ENCODE results near the gene TEAD4.
A peak's percentile ranks its signal among the peaks of the same experiment; 100 is the strongest.

Gene TEAD4

DNA sequence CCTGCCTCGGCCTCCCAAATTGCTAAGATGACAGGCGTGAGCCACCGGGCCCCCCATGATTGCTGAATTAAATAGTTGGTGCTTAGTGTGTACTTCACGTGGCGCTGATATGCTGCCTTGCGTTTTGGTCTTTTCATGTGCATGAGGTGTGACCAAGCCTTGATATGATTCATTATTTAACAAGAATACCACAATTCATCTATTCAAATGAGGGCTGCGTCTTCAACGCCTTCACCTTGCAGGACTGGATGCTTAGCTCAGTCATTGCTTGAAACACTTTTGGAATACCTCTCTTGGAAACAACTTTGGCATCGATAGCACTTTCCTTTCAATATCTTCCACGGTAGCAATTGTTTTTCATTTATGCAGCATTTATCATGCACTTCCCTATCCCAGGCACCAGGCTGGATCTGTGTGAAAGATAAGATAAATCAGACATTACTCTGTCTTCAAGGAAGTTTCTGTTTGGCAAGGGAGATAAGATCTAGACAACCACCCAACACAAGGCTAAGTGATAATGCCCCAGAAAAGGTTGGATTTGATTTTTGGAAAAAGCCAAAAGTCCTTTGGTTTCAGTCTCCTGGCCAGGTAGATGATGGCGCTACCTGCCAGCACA lies 1.3 kb upstream of the TEAD4 start:
- TF ChIP-seq, protein P1, sequence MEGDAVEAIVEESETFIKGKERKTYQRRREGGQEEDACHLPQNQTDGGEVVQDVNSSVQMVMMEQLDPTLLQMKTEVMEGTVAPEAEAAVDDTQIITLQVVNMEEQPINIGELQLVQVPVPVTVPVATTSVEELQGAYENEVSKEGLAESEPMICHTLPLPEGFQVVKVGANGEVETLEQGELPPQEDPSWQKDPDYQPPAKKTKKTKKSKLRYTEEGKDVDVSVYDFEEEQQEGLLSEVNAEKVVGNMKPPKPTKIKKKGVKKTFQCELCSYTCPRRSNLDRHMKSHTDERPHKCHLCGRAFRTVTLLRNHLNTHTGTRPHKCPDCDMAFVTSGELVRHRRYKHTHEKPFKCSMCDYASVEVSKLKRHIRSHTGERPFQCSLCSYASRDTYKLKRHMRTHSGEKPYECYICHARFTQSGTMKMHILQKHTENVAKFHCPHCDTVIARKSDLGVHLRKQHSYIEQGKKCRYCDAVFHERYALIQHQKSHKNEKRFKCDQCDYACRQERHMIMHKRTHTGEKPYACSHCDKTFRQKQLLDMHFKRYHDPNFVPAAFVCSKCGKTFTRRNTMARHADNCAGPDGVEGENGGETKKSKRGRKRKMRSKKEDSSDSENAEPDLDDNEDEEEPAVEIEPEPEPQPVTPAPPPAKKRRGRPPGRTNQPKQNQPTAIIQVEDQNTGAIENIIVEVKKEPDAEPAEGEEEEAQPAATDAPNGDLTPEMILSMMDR (IDR thresholded peaks at IDR 0.05; ENCODE audit: low read depth, low read length): no peak

DNA sequence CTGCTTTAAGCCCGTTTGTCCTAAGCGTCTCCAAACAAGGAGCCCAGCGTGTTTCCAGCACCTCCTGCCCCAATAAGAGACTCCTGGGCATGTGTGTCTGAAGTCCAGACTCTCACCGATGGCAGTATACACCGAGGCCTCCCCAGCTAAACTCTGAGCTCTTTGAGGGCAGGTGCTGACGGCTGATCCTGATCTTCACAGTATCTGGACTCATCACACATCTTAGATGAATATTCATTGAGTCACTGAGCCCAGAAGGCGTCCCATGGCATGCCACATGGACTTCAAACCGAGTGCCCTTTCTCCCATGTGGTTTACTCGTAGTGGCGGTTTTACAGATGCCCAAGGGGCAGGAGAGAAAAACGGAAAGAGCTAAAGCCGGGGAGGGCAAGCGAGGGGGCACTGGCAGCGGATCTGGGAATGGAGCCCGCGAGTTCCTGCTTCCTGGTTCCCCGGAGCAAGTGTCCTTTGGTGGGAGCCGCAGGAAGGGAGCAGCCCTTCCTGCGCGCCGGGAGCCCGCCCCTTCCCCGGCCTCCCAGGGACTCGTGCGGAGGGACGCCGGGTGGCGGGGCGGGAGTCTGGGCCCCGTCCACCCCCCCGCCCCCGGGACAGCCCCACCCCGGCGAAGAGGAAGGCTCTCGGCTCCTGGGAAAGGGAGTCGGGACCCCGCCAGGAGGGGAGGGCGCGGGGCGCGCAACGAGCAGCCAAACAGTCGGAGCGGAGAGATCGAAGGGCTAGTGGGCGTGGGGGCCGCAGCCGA lies 585 bp upstream of the TEAD4 start:
- TF ChIP-seq, protein P1 (IDR thresholded peaks at IDR 0.05; ENCODE audit: low read depth, low read length): no peak
- H3K27me3 ChIP-seq (ENCODE audit: insufficient read depth, low read depth, severe bottlenecking): no peaks in the 10 kb centered on the region
- no peaks in the 10 kb centered on the region for H3K9me3 ChIP-seq (ENCODE audit: severe bottlenecking)
- peak; percentile 79 for DNase-seq
- H3K27ac ChIP-seq: peak overlapping the region; percentile 85
- no peaks in the 10 kb centered on the region for H3K36me3 ChIP-seq
- peak overlapping the region; percentile 86 for H3K4me3 ChIP-seq (ENCODE audit: low read depth, low read length)

More for the DNA sequence above, 1.3 kb upstream of the TEAD4 start:
- Histone ChIP-seq H3K27ac (peak overlapping the region; percentile 85), H3K27me3 (ENCODE audit: insufficient read depth, low read depth, severe bottlenecking) (no peaks in the 10 kb centered on the region), H3K36me3 (no peaks in the 10 kb centered on the region), H3K4me3 (ENCODE audit: low read depth, low read length) (peak overlapping the region; percentile 86), H3K9me3 (ENCODE audit: severe bottlenecking) (no peaks in the 10 kb centered on the region)
- DNase-seq: no peak

DNA sequence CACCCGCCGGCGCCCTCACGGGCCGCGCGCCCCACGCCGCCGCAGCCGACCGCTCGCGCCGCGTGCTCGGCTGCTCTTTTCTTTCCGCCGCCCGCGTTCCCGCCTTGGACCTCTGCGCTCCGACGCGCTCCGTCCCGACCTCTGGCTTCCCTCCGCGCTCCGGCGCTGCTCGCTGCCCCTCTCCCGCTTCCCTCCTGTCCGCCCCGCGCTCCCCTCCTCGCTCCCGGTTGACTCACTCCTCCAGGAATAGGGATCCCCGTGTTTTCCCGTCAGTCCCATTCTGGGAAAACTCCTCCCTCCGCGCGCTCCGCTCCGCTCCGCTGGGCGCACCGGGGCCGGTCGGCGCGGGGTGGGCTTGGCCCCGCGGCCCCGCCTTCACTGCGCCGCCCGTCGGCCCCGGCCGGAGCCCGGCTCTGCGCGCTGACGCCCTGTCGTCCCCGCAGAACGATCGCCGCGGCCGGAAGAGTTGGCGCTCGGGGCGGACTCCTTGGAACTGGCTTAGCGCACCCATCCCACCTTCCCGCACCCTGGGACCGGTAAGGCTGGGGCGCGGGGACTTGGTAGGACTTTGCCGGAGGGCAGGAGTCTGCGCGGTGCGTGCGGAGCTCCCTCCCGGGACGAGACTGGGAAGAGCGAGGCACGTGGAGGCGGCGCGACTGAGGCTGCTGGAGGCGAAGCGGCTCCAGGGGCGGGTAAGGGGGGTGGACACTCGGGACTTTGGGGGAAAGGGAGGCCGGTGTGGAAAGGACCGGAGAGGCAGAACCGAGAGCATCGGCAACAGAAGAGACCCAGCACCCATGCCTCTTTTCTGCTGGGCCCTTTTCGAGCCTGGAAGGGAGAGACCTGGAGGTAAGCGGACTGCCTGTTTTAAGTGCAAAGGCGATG lies 550 bp downstream of the TEAD4 start:
- peak overlapping the region; percentile 85 for H3K27ac ChIP-seq
- peak overlapping the region; percentile 86 for H3K4me3 ChIP-seq (ENCODE audit: low read depth, low read length)
- H3K27me3 ChIP-seq (ENCODE audit: insufficient read depth, low read depth, severe bottlenecking): no peaks in the 10 kb centered on the region
- TF ChIP-seq, protein P1 (IDR thresholded peaks at IDR 0.05; ENCODE audit: low read depth, low read length): no peak
- H3K36me3 ChIP-seq: peaks cover 2% of the 10 kb centered on the region; the same call in 1 of the 2 replicates
- H3K9me3 ChIP-seq (ENCODE audit: severe bottlenecking): no peaks in the 10 kb centered on the region
- peak; percentile 65 for DNase-seq

DNA sequence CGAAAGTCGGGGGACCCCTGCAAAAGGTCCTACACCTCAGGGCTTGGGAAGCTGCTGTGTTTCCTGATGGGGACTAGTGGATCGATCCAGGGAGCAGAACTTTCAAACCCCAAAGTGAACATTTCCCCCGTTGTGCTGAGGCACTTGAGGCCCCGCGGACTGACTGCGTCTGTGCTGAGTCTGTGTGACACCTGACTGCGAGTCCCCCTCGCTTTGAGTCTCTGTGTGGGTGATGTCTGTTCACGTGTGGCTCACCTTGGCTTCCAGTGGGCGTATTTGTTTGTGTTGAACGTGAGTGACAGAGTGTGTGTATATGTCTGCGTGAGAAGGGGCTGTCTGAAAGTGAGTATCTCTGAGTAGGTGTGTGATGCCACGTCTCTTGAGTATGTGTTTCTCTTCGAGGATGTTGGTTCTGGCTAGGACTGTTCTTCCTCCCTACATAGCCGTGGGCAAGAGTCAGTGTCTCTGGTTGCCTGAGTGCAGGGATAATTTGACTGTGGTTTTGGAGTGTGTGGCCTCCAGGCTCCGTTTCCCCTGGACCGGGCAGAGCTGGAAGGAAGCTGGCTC lies 1.3 kb downstream of the TEAD4 start:
- no peak overlapping the region for H3K27ac ChIP-seq
- no peak for DNase-seq
- H3K4me3 ChIP-seq (ENCODE audit: low read depth, low read length): peak overlapping the region; percentile 86
- H3K36me3 ChIP-seq: peaks cover 7% of the 10 kb centered on the region
- H3K27me3 ChIP-seq (ENCODE audit: insufficient read depth, low read depth, severe bottlenecking): no peaks in the 10 kb centered on the region
- TF ChIP-seq, protein P1 (IDR thresholded peaks at IDR 0.05; ENCODE audit: low read depth, low read length): no peak
- H3K9me3 ChIP-seq (ENCODE audit: severe bottlenecking): no peaks in the 10 kb centered on the region

DNA sequence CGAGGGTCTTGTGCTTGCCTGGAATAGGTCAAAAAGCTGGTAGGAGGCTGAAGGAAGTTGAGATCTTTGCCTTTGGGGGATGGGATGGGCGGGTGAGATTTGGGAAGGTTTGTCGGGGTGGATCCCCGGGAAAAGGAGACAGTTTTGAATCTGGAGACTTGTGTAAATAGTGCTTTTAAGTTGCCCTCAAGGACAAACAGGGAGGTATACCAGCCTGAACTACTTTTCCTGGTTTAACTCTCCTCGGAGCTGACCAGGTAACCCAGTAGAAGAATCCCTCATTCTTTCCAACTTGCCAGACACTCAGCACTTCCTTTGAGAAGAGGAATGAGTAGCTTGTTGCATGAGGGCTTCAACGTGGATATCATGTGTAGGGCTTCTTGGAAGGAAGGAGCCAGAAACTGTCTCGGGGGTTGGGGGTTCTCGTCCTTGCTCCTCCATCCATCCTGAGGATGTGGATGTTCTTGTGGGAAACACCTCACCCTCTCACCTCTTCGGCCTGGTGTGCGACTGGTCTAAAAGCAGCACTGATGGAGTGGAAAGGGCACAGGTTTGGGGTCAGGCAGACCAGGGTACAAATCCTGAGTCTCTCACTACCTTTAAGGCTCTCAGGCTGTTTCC lies 1.9 kb downstream of the TEAD4 start:
- Histone ChIP-seq H3K27me3 (ENCODE audit: insufficient read depth, low read depth, severe bottlenecking) (no peaks in the 10 kb centered on the region), H3K4me3 (ENCODE audit: low read depth, low read length) (no peak overlapping the region), H3K27ac (no peak overlapping the region)

More for the DNA sequence above, 1.9 kb downstream of the TEAD4 start:
- no peak for DNase-seq
- TF ChIP-seq, protein P1 (IDR thresholded peaks at IDR 0.05; ENCODE audit: low read depth, low read length): no peak
- Histone ChIP-seq H3K9me3 (ENCODE audit: severe bottlenecking) (no peaks in the 10 kb centered on the region), H3K36me3 (peaks cover 12% of the 10 kb centered on the region)

All from WERI-Rb-1 (cell line).